ENCODE data around the gene CACNA1C. TPM values are rescaled to one million over a fixed set of nuclear protein-coding genes. Genes with fewer than 3 reads are reported as not detected.

The CACNA1C gene
- total RNA-seq, 1 experiment from 2014 or later: not detected

DNA sequence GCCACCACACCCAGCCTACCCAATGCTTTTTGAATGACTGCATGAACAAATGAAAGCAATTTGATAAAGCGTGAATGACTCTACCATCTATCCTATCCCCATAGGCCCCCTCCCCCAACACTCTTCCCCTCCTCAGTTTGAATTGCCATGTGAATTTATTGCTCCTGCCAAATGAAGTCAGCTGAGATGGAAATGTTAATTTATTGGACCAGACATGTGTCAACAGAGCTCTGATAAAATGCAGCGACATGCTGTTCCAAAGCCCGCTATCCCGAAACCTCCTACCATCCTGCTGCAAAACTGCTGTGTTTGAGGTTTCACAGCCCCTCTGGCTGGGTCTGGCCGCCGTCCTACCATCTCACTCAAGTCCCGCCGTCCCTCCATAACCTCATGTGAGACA, 360.5 kb downstream of the CACNA1C start:
- Histone ChIP-seq H3F3A (ENCODE audit: insufficient read depth, low read depth) (no peaks in the 10 kb centered on the region), H3K27me3 (ENCODE audit: insufficient read depth, low read depth) (peaks cover 100% of the 10 kb centered on the region), H3K36me3 (ENCODE audit: low read depth) (no peaks in the 10 kb centered on the region), H3K4me3 (no peak overlapping the region), H3K27ac (no peak overlapping the region), H3K4me2 (no peak overlapping the region), H3K9me3 (ENCODE audit: insufficient read depth, low read depth) (no peaks in the 10 kb centered on the region), H4K20me1 (ENCODE audit: insufficient read depth) (no peaks in the 10 kb centered on the region; the same call in 1 of the 2 replicates), H2AFZ (no peak overlapping the region), H3K4me1 (replicated peaks; ENCODE audit: insufficient read depth) (no peaks in the 10 kb centered on the region), H3K79me2 (ENCODE audit: low read depth) (no peaks in the 10 kb centered on the region), H3K9me2 (ENCODE audit: insufficient read depth) (no peaks in the 10 kb centered on the region)
- BruUV-seq (replicated peaks): no TSS peak
- no peak for DNase-seq
- TF ChIP-seq, protein P1, sequence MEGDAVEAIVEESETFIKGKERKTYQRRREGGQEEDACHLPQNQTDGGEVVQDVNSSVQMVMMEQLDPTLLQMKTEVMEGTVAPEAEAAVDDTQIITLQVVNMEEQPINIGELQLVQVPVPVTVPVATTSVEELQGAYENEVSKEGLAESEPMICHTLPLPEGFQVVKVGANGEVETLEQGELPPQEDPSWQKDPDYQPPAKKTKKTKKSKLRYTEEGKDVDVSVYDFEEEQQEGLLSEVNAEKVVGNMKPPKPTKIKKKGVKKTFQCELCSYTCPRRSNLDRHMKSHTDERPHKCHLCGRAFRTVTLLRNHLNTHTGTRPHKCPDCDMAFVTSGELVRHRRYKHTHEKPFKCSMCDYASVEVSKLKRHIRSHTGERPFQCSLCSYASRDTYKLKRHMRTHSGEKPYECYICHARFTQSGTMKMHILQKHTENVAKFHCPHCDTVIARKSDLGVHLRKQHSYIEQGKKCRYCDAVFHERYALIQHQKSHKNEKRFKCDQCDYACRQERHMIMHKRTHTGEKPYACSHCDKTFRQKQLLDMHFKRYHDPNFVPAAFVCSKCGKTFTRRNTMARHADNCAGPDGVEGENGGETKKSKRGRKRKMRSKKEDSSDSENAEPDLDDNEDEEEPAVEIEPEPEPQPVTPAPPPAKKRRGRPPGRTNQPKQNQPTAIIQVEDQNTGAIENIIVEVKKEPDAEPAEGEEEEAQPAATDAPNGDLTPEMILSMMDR (conservative IDR thresholded peaks at IDR 0.05): no peak
- TF ChIP-seq EZH2 (IDR thresholded peaks at IDR 0.05; ENCODE audit: low read depth): no peak
- POLR2A ChIA-PET (ENCODE audit: unreplicated experiment): no interaction called here
- intact Hi-C loops (cut with micrococcal nuclease; ENCODE audit: unreplicated experiment): no loop called here
- CTCF ChIA-PET: no interaction called here

DNA sequence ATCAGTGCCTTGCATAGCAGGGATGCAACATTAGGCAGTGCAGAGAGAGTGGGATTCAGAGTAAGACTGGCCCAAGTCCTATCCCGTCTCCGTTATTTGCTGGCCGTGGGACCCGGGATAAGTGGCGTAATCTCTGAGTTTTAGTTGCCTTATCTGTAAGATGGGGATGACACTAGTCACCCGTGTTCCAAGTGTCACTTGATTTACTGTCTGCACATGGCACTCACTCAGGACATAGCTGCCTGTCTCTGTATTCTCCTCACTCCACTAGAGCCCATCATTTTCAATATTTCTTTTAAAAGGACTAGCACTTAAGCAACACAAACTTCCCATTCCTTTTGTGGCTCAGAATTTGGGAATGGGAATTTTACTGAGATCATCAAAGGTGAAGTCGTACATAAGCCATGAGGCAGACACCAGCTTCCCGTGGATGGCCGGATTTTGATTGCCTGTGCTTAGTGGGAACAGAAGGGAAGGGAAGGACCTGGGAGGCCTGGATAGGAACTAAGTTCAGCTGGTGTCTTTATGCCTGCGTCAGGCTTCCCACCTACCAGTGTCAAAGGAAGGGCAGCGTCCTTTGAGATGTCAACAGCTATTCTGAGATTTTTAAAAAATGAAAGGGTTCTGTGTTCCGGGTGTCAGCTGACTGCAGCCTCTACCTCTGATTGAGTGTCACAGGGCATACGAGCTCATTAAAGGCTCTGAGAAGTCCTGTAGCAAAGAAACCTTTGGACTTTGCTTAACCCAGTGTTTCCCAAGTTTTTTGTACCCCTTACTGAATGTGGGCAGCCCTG, 361.4 kb downstream of the CACNA1C start:
- Histone ChIP-seq H3K4me3 (no peak overlapping the region), H3K27ac (no peak overlapping the region), H3K9me3 (ENCODE audit: insufficient read depth, low read depth) (no peaks in the 10 kb centered on the region), H3K4me2 (no peak overlapping the region), H3K79me2 (ENCODE audit: low read depth) (no peaks in the 10 kb centered on the region), H3K9me2 (ENCODE audit: insufficient read depth) (no peaks in the 10 kb centered on the region), H3K36me3 (ENCODE audit: low read depth) (no peaks in the 10 kb centered on the region), H3K27me3 (ENCODE audit: insufficient read depth, low read depth) (peaks cover 100% of the 10 kb centered on the region), H3K4me1 (replicated peaks; ENCODE audit: insufficient read depth) (no peaks in the 10 kb centered on the region), H2AFZ (no peak overlapping the region), H3F3A (ENCODE audit: insufficient read depth, low read depth) (no peaks in the 10 kb centered on the region), H4K20me1 (ENCODE audit: insufficient read depth) (no peaks in the 10 kb centered on the region; the same call in 1 of the 2 replicates)
- TF ChIP-seq EZH2 (IDR thresholded peaks at IDR 0.05; ENCODE audit: low read depth): no peak
- TF ChIP-seq, protein P1 (conservative IDR thresholded peaks at IDR 0.05): no peak
- no peak for DNase-seq
- BruUV-seq (replicated peaks): no TSS peak
- POLR2A ChIA-PET (ENCODE audit: unreplicated experiment): no interaction called here
- CTCF ChIA-PET: no interaction called here
- intact Hi-C loops (cut with micrococcal nuclease; ENCODE audit: unreplicated experiment): no loop called here

DNA sequence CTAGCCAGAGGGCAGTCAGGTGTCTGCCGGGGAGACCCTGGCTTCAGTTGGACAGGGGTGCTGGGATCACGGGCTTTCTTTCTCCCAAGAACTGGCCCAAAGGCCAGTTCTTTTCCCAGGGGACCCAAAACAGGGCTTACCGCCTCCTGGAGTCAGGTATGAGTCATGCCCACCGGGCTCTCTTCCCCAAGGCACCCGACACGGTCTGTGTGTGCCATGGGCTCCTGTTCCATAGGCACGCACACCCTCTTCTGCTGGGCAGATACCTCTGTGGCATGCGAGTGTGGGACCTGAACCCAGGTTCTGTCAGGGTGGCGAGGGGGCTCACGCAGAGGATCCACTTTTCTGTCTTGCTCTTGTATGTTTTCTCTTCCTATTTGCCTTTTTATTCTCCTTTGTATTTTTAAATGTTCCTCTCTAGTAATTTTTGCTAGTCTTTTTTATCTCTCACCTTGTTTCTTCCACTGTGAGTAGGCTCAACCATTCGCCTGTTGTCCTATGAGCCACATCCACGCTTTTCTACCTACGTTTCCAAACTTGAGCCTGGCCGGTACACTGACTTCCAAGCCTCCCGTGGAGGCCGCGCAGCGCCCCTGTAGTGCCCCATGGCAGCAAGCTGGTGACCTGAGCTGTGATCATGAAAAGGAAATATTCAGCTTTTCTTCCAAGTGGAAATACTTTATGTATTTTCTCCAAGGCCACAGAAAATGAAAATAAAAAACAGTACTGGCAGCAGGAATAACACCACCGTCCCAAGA, 362.2 kb downstream of the CACNA1C start:
- Histone ChIP-seq H3K79me2 (ENCODE audit: low read depth) (no peaks in the 10 kb centered on the region), H3K4me3 (no peak overlapping the region), H3K9me3 (ENCODE audit: insufficient read depth, low read depth) (no peaks in the 10 kb centered on the region), H3F3A (ENCODE audit: insufficient read depth, low read depth) (no peaks in the 10 kb centered on the region), H4K20me1 (ENCODE audit: insufficient read depth) (no peaks in the 10 kb centered on the region; the same call in 1 of the 2 replicates), H3K4me2 (no peak overlapping the region), H3K27ac (no peak overlapping the region), H3K36me3 (ENCODE audit: low read depth) (no peaks in the 10 kb centered on the region), H3K9me2 (ENCODE audit: insufficient read depth) (no peaks in the 10 kb centered on the region), H2AFZ (no peak overlapping the region), H3K27me3 (ENCODE audit: insufficient read depth, low read depth) (peaks cover 99% of the 10 kb centered on the region), H3K4me1 (replicated peaks; ENCODE audit: insufficient read depth) (no peaks in the 10 kb centered on the region)
- intact Hi-C loops (cut with micrococcal nuclease; ENCODE audit: unreplicated experiment): no loop called here
- BruUV-seq (replicated peaks): no TSS peak
- POLR2A ChIA-PET (ENCODE audit: unreplicated experiment): no interaction called here
- CTCF ChIA-PET: no interaction called here
- DNase-seq: no peak
- TF ChIP-seq EZH2 (IDR thresholded peaks at IDR 0.05; ENCODE audit: low read depth): no peak; the same call in 1 of the 2 replicates
- TF ChIP-seq, protein P1 (conservative IDR thresholded peaks at IDR 0.05): no peak

Data from PC-9 (cell line).